ENCODE measurements around the gene MSANTD4.
A peak's percentile ranks its signal among the peaks of the same experiment; 100 is the strongest.
"Not testable (repeated sequence)": the region's sequence is repeated elsewhere in the genome, so short reads cannot be mapped to it uniquely, and the experiment has no call there.

The MSANTD4 gene

DNA sequence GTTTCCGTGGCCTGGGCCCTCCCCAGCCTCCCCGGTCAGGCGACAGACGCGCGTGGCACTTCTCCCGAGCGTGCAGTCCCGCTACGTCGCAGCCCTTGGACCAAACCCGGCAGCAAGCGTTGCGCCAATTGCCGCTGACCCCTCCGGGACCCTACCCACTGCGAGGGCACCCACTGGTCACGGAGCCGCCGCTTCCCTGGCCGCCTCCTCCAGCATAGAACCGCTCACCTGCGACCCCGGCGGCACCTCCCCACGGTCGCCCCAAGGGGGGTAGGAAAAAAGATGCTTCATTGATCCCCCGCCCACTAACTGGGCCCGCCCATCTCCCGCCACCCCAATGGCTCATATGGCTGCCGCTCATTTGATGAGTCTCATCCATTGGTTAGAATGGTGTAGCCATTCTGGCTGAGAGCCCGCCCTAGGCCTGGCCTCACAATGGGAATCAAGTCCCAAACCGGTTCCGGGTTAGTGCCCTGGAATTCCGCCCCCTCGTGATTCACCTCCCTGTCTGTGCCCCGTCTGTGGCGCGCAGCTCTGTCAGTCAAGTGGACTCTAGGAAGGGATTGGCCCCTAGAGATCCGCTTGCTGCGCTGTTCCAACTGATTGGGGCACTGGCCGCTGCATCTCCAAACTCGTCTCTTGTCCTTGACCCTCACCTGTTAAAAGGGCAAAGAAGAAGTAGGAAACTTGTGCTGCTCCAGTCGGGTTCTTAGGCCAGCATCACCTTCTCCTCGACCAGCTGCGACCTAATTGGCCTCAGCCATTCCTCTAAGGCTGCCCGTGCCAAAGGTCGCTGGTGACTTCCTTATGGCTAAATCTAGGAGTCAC, at the start of gene MSANTD4:
TSS of gene MSANTD4 (minus strand) at position 274 of the 828 bp plus-strand sequence. CDS start 11,323 bp downstream, outside the sequence.
- peak; percentile 95 to 98 for DNase-seq

DNA sequence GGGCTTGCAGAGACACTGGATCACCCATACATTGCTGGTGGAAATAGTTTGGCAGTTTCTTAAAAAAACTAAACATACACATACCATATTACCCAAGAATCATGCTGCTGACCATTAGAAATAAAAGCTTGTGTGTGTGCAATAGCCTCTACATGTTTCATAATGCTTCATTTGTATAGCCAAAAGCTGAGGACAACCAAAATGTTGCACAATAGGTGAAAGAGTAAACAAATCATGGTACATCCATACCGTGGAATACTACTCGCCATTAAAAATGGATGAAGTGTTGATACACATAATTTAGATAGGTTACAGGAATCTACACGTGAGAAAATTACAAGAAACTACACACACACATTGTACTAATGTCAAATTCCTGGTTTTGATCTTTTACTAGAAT, 48.6 kb upstream of the MSANTD4 start:
- DNase-seq = no peak

DNA sequence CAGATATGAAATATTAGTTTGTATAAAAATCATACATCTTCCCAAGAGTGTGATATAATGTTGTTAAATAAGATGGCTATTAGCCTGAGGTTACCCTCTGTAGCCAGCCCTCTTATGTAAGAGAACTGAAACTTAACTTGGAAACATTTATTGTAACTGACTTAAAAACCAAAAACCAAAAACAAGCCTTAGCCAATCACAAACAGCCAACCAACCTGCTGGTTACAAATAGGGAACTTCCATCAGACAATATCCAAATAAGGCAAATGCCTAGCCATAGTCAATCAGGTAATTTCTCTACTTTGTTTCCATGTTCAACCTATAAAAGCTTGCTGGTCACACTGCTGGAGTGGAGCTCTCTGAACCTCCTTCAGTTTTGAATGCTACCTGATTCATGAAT, 41.0 kb upstream of the MSANTD4 start:
- no peak for DNase-seq

DNA sequence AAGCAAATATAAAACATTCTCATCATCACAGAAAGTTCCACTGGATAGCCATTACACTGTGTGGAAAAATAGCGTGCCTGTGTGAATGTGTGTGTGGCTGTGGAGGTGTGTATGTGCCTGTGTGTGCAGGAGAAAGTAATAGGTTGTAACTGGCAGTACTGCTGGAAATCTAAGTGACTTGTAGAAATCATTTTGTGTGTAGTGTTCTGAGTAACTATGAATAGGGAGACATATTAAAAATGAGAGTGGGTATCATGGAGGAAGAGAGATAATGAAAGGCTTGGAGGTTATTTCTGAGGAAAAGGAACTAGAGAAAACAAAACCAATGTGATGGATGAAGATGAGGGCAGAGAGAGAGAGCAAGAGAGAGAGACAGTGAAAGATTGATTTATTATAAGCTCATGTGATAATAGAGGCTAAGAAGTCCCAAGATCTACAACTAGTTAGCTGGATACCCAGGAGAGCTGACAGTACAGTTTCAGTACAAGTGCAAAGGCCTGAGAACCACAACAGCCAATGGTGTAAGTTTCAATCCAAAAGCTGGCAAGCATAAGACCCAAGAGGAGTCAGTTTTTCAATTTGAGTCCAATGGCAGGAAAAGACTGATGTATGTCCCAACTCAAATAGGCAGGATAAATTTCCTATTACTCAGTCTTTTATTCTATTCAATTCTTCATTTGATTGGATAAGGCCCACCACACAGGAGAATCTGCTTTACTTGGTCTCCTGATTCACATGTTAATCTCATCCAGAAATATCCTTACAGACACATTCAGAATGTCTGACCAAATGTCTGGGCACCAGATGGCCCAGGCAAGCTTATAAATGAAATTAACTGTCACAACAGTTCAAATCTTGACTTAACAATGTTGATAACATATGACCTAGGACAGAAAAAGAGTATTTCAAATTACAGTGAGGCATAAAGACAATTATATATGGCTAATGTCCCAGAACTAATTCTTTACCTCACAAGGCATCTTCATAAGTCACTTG, 40.2 kb upstream of the MSANTD4 start:
- no peak for DNase-seq

DNA sequence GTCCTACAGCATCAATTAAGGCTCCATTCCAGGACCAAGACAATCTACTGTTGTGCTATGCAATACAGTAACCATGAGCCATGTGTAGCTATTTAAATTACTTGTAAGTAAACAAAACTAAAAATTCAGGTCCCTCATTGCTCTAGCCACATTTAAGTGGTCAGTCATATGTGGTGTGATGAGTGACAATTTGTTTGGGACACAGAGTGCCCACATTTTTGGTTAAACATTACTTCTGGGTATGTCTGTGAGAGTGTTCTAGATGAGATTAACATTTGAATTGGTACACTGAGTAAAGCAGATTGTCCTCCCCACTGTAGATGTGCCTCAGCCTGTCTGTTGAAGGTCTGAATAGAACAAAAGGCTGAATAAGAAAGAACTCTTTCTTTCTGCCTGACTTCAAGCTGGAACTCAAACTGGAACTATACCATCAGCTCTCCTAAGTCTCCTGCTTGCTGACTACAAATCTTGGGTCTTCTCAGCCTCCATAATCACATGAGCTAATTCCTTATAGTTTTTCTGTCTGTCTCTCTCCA, 39.3 kb upstream of the MSANTD4 start:
- no peak for DNase-seq

DNA sequence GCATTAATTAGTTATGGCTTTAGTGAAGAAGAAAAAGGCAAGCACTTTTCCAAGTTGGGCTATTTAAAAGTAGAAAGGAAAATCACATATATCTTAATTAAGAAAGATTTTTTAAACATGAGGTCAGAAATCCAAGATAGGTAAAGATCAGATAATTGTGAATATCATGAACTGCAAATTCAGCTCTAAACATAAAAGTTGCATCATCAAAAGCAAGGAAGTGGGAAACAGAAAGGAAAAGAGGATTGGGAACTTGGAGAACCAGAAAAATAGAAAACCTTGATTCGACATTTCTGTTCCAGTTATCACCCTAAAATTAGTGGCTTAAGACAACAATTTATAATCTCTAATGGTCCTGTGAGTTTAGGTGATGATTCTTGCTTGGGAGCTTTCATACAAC, 37.6 kb upstream of the MSANTD4 start:
- DNase-seq = no peak

DNA sequence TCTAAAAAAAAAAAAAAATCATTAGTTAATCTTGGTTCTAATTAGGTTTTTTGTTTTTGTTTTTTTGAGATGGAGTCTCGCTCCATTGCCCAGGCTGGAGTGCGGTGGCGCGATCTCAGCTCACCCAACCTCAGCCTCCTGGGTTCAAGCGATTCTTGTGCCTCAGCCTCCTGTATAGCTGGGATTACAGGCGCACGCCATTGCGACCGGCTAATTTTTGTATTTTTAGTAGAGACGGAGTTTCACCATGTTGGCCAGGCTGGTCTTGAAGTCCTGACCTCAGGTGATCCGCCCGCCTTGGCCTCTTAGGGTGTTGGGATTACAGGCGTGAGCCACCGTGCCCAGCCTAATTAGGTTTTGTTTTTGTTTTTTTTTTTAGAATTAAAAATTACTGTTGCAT, 36.3 kb upstream of the MSANTD4 start:
- DNase-seq = not testable (repeated sequence)

DNA sequence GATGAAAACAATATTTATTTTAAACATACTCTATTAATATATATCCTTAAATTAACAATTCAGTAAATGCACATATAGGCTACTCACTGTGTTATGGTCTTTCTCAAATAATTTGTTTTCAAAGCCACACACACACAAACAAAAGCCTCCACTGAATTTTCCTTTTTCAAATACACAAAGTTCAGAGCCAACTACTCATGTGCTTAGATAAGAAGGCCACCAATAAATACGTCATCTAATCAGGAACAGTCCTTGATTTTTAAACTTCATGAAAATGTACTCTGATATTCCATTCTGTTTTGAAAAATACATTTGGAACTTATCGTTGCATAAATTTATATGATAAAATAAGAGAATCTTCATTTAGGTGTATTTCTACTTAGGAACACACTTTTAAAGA, 29.1 kb upstream of the MSANTD4 start:
- DNase-seq = no peak

DNA sequence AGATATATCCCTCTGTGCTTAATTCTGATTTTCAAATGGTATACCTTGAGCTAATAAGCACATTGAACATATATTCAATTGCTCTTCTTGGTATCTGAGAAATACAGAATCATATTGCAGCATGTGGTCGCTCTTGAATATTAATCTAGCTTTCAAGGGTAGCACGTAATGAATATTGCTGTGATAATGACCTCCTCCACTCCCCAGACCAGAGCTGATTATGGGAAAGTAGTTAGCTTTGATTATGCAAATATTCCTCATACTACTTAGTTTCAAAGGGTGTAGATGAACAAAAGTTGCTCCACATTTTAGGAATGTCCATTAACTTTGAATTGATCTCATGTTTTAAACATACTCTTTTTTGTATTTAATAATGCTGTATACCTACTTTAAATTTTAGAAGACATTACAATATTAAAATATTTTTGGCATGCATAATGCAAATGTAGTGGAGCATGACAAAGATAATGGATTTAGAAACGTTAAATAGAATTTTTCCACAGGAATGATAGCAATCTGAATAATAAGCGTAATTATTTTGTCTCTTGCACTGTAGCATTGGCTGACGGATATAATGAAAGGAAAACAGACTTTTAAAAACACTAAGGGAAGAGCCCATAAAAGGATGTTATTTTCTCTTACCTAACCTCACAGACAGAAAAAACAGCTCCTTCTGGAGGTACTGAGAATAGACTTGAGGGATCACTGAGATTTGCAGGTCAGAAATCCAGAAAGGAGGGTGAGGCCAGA, 27.9 kb upstream of the MSANTD4 start:
- no peak for DNase-seq

DNA sequence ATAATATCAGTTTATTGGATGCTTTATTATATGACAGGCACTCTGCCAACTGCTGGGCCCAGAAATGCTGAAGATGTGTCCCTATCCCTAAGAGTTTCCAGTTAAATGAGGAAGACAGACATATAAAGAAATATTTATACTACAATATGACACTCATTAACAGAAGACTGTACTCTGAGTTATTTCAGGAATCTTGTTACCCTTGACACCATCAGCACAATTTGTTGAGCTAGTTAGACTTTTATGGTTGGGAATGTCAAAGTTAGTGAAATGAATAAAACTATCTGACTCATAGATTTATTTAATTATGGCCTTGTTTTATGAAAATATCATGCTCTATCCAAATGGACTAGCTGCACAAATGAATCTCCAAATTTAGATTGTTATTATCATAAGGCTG, 25.6 kb upstream of the MSANTD4 start:
- DNase-seq = no peak

DNA sequence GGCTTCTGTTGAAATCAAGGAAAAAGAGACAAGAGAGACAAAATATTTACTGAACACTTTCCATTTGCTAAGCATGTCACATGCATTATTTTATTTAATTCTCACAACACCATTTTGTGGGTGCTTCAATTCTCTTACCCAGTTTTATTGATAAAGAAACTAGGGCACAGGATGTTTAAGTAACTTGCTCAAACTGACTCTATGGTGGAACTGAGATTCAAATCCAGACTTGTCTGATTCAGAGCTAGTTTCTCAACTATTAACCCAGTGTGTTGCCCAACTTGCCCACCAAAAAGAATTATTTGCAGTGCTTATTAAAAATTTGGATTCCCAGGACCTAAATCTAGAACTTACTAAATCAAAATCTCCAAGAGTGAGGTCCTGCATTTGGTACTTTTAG, 21.5 kb upstream of the MSANTD4 start:
- no peak for DNase-seq

DNA sequence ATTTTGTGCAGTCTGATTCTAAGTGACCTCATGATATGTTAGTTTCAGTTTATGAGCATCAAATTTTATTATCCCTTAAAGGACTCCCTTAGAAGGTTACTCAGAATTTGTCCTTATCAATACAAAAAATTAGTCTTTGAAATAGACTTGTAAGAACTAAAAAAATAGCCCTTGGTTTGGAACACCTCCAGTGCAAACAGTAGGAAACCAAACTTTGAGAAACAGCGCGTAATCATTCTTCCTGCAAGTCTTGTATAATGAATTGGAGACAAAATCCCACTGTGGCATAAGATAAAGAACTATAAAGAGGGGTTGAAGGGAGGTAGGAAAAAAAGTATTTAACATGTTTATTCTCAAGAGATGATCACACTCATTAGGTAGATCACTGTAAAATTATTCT, 10.8 kb upstream of the MSANTD4 start:
- DNase-seq = no peak

DNA sequence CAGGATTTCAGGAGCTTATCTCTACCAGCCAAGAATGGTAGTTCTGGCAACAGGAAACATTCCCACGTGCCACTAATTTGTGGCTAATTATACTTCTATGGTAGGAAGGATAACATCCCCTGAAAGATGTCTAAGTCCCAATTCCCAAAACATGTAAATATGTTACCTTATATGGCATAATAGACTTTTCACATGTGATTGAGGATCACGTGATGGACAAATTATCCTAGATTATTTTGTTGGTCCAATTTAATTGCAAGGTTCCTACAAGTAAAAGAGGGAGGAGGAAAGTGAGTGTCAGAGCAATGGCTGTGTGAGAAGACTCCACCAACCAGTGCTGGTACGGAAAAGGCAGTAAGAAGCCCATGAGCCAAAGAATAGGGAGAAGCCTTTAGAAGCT, 9.9 kb upstream of the MSANTD4 start:
- no peak for DNase-seq

DNA sequence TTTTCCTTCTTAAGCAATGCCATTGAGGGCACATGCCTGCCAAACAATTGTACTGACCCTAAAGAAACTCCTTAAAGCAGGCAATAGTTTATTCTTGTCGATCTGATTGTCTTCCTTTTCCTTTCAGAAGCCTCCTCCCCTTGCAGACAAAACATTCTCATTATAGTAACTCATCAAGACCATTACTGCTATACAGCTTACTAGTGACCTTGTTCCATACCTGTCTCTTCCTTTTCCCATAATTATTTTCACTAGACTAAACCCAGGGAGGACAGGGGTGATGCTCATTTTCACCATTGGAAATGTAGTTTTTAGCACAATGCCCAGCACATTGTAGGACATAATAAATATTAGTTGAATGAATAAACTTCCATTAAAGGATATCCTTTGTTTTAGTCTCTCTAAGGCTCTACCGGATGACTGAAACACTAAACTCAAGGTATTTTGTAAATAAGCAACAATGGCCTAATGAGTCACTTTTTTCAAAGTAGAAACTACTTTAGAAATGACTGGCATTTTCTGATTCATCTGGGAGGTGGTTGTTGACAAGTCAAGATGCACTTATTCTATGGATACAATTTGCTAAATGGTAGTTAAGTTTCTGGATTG, 9.3 kb upstream of the MSANTD4 start:
- no peak for DNase-seq

DNA sequence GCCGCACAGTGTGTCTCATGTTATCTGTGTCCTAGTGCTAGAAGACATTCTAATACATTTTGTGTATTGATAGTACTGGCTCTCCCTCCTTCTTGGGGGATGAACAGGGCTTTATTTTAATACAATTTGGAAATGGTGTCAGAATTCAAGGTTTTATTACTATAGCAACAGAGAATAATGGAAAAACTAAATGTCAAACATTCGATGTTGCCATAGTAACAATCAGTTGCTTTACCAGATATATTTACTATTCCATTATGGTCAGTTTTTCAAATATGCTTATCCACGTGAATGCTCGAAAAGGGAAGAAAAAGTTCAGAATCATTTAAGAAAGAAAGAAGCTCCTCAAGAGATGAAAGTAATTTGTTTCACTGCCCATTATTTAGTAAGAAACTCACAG, 8.6 kb upstream of the MSANTD4 start:
- DNase-seq = no peak

DNA sequence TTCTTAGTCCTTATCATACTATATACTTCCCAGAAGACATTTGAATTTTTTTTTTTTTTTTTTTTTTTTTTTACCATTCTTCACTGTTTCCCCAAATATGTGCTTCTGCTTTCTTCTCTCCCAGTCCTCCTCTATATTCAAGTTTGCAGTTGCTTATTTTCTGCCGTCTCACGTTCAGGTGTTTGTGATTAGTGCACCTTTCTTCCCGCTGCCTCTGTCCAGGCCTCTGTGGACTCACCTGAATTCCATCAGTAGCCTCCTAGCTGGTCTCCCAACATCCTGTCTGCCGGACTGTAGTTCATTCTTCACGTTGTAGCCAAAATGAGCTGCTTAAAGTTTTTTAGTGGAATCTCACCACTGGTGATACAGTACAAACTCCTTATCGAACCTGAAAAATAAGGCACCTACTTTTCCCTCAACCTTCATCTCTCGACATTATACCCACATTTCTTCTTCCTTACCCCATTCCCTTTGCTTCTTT, 795 bp upstream of the MSANTD4 start:
- DNase-seq = no peak

DNA sequence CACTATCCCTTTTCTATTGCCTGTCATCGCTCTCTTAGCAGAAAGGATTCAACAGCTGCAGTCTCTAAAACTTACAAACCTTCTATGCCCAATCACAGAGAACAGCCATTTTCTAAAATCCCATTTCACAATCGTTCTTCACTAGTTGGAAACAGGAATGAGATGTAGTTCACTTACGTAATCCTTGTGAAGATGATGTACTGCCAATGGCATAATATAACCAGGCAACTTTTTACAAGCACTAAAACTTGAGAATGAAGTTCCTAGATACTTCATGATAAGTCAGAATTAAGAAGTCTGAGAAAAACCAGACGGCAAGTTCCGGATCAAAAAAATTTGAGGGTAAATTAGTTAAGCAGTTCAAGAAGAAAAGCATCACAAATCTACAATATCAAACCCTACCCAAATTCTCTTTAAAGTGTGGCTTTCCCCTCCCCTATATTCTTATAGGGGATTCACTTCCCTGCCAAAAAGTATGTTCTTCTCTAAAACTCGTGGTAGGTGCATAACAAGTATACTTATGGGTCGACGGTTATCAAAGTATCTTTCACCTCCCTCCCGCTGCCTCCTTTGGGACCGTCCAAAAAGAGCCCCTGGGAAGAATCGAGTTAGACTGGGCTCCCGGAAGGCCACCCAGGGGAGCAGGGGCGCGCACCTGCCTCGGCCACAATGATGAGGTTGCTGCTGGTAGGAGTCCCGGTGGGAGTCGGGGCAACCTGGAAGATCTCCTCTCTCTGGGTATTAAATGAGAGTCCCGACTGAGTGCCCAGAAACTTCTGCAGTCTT, 666 bp downstream of the MSANTD4 start:
- no peak for DNase-seq

DNA sequence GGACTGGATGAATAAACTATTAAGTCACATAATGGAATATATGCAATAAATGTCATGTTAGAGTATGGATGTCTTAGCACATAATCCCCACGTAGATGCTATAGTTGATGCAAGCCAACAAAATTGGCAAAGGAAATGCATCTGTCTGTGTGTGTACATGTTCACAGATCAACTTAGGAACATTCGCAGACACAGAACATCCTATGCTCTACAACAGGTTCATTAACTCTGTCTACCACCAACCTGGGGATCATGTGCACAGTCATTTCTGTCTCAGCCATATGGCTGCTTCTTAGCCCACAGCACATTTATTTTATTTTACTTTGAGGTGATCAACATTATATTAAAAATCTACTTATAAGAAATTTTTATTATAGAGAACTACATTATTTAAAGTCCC, 4.9 kb downstream of the MSANTD4 start:
- no peak for DNase-seq

DNA sequence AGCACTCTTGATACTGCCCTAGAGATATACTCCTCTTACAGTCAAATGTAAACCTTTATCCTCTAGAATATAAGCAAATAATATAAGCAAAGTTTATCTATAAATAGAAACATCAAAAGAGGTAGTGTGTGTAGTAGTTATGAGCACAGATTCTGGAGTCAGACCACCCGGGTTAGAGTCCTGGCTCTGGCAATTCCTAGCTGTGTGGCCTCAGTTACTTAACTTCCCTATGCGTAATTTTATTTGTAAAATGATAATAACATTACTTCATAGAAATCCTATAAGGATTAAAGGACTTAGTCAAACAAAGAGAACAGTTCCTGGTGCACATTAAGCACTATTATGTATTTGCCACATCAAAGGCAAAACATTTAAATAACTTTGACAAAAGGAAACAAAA, 7.0 kb downstream of the MSANTD4 start:
- no peak for DNase-seq

DNA sequence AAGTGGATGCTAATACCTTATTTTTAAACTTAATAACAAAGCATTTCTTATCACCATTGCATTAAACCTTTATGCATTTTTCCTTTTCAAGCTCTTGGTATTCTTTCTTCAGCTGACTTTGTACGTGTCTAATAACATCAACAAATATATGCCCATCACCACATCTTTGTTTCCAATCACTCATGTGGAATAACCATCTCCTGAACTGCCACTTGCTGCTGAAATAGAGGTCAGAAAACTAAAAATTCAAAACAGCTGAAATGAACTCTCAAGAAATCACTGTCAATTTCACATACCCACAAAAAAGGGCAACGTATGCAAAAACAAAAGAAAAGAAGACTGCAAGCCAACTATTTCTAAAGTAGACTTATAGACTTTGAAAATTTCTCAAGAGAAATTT, 7.4 kb downstream of the MSANTD4 start:
- no peak for DNase-seq

DNA sequence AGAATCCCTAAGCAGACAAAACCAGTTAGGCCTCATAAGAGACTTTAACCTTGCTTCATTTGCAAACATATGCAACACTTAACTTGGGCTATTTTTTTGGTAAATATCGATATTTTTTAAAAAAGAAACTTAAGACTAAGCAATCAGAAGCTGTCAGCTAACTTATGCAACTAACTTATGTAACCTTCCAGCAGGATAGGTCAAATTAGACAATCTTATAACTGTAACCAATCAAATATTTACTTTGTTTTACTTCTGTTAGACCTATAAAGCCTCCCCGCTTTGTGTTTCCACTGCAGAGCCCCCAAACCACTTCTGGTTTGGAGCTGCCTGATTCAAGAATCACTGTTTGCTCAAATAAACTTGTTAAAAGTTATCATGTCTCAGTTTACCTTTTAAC, 8.0 kb downstream of the MSANTD4 start:
- no peak for DNase-seq

Data from CD4-positive, alpha-beta T cell treated with Interferon alpha-2 for 1 hour (primary cell).